GM12878 (cell line): Measurements from ENCODE around the gene SELENOV. TPM values are rescaled to one million over a fixed set of nuclear protein-coding genes. Genes with fewer than 3 reads are reported as not detected.

ENCODE experiments used
- BHLHE40 ChIP-seq, 2 experiments: fragments of 450-650 bp in 1 of 2; IDR thresholded peaks; 2 replicates each; pipeline ENCODE4 v1.6.1; 2011 to 2017; ENCODE audit warnings: low read depth in 2 of 2, borderline replicate concordance in 1 of 2, improper control_type of control experiment in 1 of 2, low read length in 1 of 2, mild to moderate bottlenecking in 1 of 2
- DPF2 ChIP-seq: fragments of 450-650 bp; IDR thresholded peaks from 2 replicates; pipeline ENCODE4 v1.6.1; 2017; ENCODE audit warnings: mild to moderate bottlenecking
- EP300 ChIP-seq, 2 experiments: fragments of 150-350 bp in 1 of 2; IDR thresholded peaks; 2 replicates each; pipeline ENCODE4 v1.6.1; 2011 to 2012; ENCODE audit warnings: low read depth in 2 of 2, low read length in 2 of 2, borderline replicate concordance in 1 of 2, improper control_type of control experiment in 1 of 2, inconsistent platforms in 1 of 2; ENCODE audit not compliant: control insufficient read depth in 1 of 2
- HDAC2 ChIP-seq: fragments of 200-600 bp; sonication (generic); IDR thresholded peaks from 2 replicates; pipeline ENCODE4 v1.6.1; 2017
- IKZF1 ChIP-seq: fragments of 450-650 bp; conservative IDR thresholded peaks from 2 replicates; pipeline ENCODE4 v1.6.1; 2017; ENCODE audit warnings: antibody characterized with exemption, mild to moderate bottlenecking
- KAT2A ChIP-seq: conservative IDR thresholded peaks from 2 replicates; pipeline ENCODE4 v1.6.1; 2011; ENCODE audit warnings: low read depth, low read length; ENCODE audit not compliant: control insufficient read depth
- LARP7 ChIP-seq: fragments of 450-650 bp; IDR thresholded peaks from 2 replicates; pipeline ENCODE4 v1.6.1; 2017; ENCODE audit warnings: mild to moderate bottlenecking
- MEF2B ChIP-seq: fragments of 450-650 bp; IDR thresholded peaks from 2 replicates; pipeline ENCODE4 v1.6.1; 2018; ENCODE audit warnings: mild to moderate bottlenecking, moderate library complexity; ENCODE audit not compliant: partially characterized antibody, poor library complexity, severe bottlenecking
- MTA3 ChIP-seq: IDR thresholded peaks from 2 replicates; pipeline ENCODE4 v1.6.1; 2012; ENCODE audit warnings: low read length, inconsistent platforms, borderline replicate concordance
- PAX5 ChIP-seq: IDR thresholded peaks from 2 replicates; pipeline ENCODE4 v1.6.1; 2011; ENCODE audit warnings: low read depth, low read length, borderline replicate concordance
- PML ChIP-seq: IDR thresholded peaks from 2 replicates; pipeline ENCODE4 v1.6.1; 2012; ENCODE audit warnings: low read length, inconsistent platforms
- POU2F2 ChIP-seq: IDR thresholded peaks from 3 replicates; pipeline ENCODE4 v1.6.1; 2011; ENCODE audit warnings: low read depth, mild to moderate bottlenecking, low read length, borderline replicate concordance
- RB1 ChIP-seq: fragments of 450-650 bp; formaldehyde crosslinking; IDR thresholded peaks from 2 replicates; pipeline ENCODE4 v1.6.1; 2017; ENCODE audit warnings: mild to moderate bottlenecking, borderline replicate concordance
- SIN3A ChIP-seq: IDR thresholded peaks from 2 replicates; pipeline ENCODE4 v1.6.1; 2012; ENCODE audit warnings: low read depth, low read length, improper control_type of control experiment
- SP1 ChIP-seq: IDR thresholded peaks from one replicate; pipeline ENCODE4 v1.6.1; 2011; ENCODE audit warnings: low read depth, low read length
- SUZ12 ChIP-seq: fragments of 200-600 bp; sonication (generic); IDR thresholded peaks from one replicate; pipeline ENCODE4 v1.6.1; 2018; ENCODE audit warnings: antibody characterized with exemption, mild to moderate bottlenecking; ENCODE audit not compliant: unreplicated experiment
- TCF3 ChIP-seq: IDR thresholded peaks from 2 replicates; pipeline ENCODE4 v1.6.1; 2012; ENCODE audit warnings: low read depth, mild to moderate bottlenecking, low read length, borderline replicate concordance; ENCODE audit not compliant: insufficient read depth
- YY1 ChIP-seq: IDR thresholded peaks from 2 replicates; pipeline ENCODE4 v1.6.1; 2011; ENCODE audit warnings: low read depth, mild to moderate bottlenecking, low read length
- ZNF217 ChIP-seq: fragments of 450-650 bp; IDR thresholded peaks from 2 replicates; pipeline ENCODE4 v1.6.1; 2017; ENCODE audit warnings: antibody characterized with exemption, mild to moderate bottlenecking
- ZNF384 ChIP-seq: IDR thresholded peaks from 2 replicates; pipeline ENCODE4 v1.6.1; 2012; ENCODE audit warnings: low read depth, mild to moderate bottlenecking, low read length, improper control_type of control experiment, borderline replicate concordance
- ZSCAN29 ChIP-seq: fragments of 450-650 bp; IDR thresholded peaks from 2 replicates; pipeline ENCODE4 v1.6.1; 2017; ENCODE audit warnings: mild to moderate bottlenecking, moderate library complexity
- polyA plus RNA-seq, 11 experiments: library from polyadenylated mRNA; depleted of rRNA in 4 of 11; unstranded in 6 of 11; stranded (reverse) in 5 of 11; fragments of >200 nt; fragmentation: Nextera tagmentation in 4 of 11; fragmentation: Illumina TruSeq in 1 of 11; extraction: Ambion mirVana in 4 of 11; extraction: Trizol in 1 of 11; gene quantifications; 1 replicate in 1 of 11; 2 replicates in 10 of 11; pipeline versions ENCODE4 v1.2.1 to v1.2.3, GENCODE V29; 2011 to 2016; ENCODE audit warnings: inconsistent platforms in 2 of 11, missing spikeins in 2 of 11, low read depth in 1 of 11
- total RNA-seq, 4 experiments: library from RNA; depleted of rRNA in 3 of 4; stranded (reverse); fragments of >200 nt in 3 of 4; fragmentation: Illumina TruSeq in 1 of 4; extraction: Trizol in 1 of 4; gene quantifications; 2 replicates each; pipeline versions ENCODE4 v1.2.1 to v1.2.3, GENCODE V29; 2013 to 2021
- TF ChIP-seq, protein P1 (sequence below): fragments of 450-650 bp; IDR thresholded peaks from 2 replicates; pipeline ENCODE4 v1.6.1; 2017; ENCODE audit warnings: low read depth, mild to moderate bottlenecking, moderate library complexity
- TF ChIP-seq, protein P2 (sequence below): IDR thresholded peaks from 2 replicates; pipeline ENCODE4 v1.6.1; 2011; ENCODE audit warnings: borderline replicate concordance, low read depth, mild to moderate bottlenecking, moderate library complexity, mixed read lengths, low read length; ENCODE audit not compliant: insufficient read depth; ENCODE audit errors: extremely low read length
- TF ChIP-seq, protein P3 (sequence below): IDR thresholded peaks from 2 replicates; pipeline ENCODE4 v1.6.1; 2011; ENCODE audit warnings: low read depth, mild to moderate bottlenecking, low read length, moderate library complexity, borderline replicate concordance; ENCODE audit errors: extremely low read depth
- TF ChIP-seq, protein P4 (sequence below): fragments of 150-350 bp; IDR thresholded peaks from 2 replicates; pipeline ENCODE4 v1.6.1; 2016; ENCODE audit warnings: low read depth, low read length

The SELENOV gene
- total and polyA plus RNA-seq, 10 of the 15 experiments (the other 5 are each of a cell fraction or from before 2014, with no cell fraction given) = not detected

DNA sequence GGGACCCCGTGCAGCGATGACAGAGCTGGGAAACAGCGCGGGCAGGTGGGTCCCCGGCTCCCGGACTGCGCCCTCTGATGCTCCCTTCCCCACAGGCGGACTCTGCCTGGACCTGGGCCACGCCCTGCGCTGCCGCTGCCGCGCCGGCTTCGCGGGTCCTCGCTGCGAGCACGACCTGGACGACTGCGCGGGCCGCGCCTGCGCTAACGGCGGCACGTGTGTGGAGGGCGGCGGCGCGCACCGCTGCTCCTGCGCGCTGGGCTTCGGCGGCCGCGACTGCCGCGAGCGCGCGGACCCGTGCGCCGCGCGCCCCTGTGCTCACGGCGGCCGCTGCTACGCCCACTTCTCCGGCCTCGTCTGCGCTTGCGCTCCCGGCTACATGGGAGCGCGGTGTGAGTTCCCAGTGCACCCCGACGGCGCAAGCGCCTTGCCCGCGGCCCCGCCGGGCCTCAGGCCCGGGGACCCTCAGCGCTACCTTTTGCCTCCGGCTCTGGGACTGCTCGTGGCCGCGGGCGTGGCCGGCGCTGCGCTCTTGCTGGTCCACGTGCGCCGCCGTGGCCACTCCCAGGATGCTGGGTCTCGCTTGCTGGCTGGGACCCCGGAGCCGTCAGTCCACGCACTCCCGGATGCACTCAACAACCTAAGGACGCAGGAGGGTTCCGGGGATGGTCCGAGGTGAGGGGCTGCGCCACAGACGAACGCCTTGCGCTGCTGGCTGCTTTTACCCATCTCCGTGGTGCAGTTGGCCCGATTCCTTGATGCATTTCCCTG, 7.8 kb upstream of the SELENOV start (continued):
- TF ChIP-seq, protein P1, sequence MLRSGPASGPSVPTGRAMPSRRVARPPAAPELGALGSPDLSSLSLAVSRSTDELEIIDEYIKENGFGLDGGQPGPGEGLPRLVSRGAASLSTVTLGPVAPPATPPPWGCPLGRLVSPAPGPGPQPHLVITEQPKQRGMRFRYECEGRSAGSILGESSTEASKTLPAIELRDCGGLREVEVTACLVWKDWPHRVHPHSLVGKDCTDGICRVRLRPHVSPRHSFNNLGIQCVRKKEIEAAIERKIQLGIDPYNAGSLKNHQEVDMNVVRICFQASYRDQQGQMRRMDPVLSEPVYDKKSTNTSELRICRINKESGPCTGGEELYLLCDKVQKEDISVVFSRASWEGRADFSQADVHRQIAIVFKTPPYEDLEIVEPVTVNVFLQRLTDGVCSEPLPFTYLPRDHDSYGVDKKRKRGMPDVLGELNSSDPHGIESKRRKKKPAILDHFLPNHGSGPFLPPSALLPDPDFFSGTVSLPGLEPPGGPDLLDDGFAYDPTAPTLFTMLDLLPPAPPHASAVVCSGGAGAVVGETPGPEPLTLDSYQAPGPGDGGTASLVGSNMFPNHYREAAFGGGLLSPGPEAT = no peak
- 0 out of 2 replicates have a peak, but pooled peaks have one; percentile 61 for TF ChIP-seq DPF2
- TF ChIP-seq MEF2B = no peak
- no peak for TF ChIP-seq SUZ12
- TF ChIP-seq SP1 = no peak
- 0 out of 2 replicates have a peak, but pooled peaks have one; percentile 37 for TF ChIP-seq RB1
- no peak for TF ChIP-seq ZNF384
- peak; percentile 67; the same call in 1 of the 2 replicates for TF ChIP-seq LARP7
- TF ChIP-seq SIN3A = 0 out of 2 replicates have a peak, but pooled peaks have one; percentile 19
- TF ChIP-seq, protein P2, sequence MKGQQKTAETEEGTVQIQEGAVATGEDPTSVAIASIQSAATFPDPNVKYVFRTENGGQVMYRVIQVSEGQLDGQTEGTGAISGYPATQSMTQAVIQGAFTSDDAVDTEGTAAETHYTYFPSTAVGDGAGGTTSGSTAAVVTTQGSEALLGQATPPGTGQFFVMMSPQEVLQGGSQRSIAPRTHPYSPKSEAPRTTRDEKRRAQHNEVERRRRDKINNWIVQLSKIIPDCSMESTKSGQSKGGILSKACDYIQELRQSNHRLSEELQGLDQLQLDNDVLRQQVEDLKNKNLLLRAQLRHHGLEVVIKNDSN = peak; percentile 60
- no peak for TF ChIP-seq HDAC2
- no peak for TF ChIP-seq POU2F2
- TF ChIP-seq, protein P3, sequence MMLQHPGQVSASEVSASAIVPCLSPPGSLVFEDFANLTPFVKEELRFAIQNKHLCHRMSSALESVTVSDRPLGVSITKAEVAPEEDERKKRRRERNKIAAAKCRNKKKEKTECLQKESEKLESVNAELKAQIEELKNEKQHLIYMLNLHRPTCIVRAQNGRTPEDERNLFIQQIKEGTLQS = no peak
- peak; percentile 79 for TF ChIP-seq IKZF1
- TF ChIP-seq ZNF217 = no peak
- no peak for TF ChIP-seq PAX5
- TF ChIP-seq, protein P4, sequence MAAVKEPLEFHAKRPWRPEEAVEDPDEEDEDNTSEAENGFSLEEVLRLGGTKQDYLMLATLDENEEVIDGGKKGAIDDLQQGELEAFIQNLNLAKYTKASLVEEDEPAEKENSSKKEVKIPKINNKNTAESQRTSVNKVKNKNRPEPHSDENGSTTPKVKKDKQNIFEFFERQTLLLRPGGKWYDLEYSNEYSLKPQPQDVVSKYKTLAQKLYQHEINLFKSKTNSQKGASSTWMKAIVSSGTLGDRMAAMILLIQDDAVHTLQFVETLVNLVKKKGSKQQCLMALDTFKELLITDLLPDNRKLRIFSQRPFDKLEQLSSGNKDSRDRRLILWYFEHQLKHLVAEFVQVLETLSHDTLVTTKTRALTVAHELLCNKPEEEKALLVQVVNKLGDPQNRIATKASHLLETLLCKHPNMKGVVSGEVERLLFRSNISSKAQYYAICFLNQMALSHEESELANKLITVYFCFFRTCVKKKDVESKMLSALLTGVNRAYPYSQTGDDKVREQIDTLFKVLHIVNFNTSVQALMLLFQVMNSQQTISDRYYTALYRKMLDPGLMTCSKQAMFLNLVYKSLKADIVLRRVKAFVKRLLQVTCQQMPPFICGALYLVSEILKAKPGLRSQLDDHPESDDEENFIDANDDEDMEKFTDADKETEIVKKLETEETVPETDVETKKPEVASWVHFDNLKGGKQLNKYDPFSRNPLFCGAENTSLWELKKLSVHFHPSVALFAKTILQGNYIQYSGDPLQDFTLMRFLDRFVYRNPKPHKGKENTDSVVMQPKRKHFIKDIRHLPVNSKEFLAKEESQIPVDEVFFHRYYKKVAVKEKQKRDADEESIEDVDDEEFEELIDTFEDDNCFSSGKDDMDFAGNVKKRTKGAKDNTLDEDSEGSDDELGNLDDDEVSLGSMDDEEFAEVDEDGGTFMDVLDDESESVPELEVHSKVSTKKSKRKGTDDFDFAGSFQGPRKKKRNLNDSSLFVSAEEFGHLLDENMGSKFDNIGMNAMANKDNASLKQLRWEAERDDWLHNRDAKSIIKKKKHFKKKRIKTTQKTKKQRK = no peak
- TF ChIP-seq TCF3 = no peak
- no peak for TF ChIP-seq YY1
- TF ChIP-seq MTA3 = no peak
- TF ChIP-seq BHLHE40 (IDR thresholded peaks at IDR 0.05; ENCODE audit: borderline replicate concordance in 1 of 2, low read depth in 2 of 2, low read length in 1 of 2) = peak; percentile 89 to 98
- no peak for TF ChIP-seq EP300 (IDR thresholded peaks at IDR 0.05; ENCODE audit: borderline replicate concordance in 1 of 2, control insufficient read depth in 1 of 2, low read depth in 2 of 2, low read length in 2 of 2)
- no peak for TF ChIP-seq PML
- no peak for TF ChIP-seq KAT2A
- no peak for TF ChIP-seq ZSCAN29
